Measurements from ENCODE around the gene YWHAH. TPM values are rescaled to one million over a fixed set of nuclear protein-coding genes. Genes with fewer than 3 reads are reported as not detected.

The YWHAH gene
- total RNA-seq, 1 donor from 2014 or later = 154 TPM

GRCh38 chr22:31938296-31938695, 6.0 kb upstream of the YWHAH start:
- TF ChIP-seq, protein P1, sequence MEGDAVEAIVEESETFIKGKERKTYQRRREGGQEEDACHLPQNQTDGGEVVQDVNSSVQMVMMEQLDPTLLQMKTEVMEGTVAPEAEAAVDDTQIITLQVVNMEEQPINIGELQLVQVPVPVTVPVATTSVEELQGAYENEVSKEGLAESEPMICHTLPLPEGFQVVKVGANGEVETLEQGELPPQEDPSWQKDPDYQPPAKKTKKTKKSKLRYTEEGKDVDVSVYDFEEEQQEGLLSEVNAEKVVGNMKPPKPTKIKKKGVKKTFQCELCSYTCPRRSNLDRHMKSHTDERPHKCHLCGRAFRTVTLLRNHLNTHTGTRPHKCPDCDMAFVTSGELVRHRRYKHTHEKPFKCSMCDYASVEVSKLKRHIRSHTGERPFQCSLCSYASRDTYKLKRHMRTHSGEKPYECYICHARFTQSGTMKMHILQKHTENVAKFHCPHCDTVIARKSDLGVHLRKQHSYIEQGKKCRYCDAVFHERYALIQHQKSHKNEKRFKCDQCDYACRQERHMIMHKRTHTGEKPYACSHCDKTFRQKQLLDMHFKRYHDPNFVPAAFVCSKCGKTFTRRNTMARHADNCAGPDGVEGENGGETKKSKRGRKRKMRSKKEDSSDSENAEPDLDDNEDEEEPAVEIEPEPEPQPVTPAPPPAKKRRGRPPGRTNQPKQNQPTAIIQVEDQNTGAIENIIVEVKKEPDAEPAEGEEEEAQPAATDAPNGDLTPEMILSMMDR (IDR thresholded peaks at IDR 0.05) = no peak
- H3K36me3 ChIP-seq = no peaks in the 10 kb centered on the region
- no peak overlapping the region for H3K4me3 ChIP-seq
- H3K27me3 ChIP-seq = no peaks in the 10 kb centered on the region
- intact Hi-C loops (cut with DNase I) = no loop called here
- DNase-seq = no peak
- ATAC-seq = no peak
- no peaks in the 10 kb centered on the region for H3K9me3 ChIP-seq
- peaks cover 3% of the 10 kb centered on the region for H3K4me1 ChIP-seq
- no peak overlapping the region for H3K27ac ChIP-seq

- H3K36me3 ChIP-seq = no peaks in the 10 kb centered on the region
- ATAC-seq = no peak
- TF ChIP-seq, protein P1 (IDR thresholded peaks at IDR 0.05) = no peak
- intact Hi-C loops (cut with DNase I) = no loop called here
- no peak overlapping the region for H3K4me3 ChIP-seq
- H3K27ac ChIP-seq = no peak overlapping the region
- no peaks in the 10 kb centered on the region for H3K9me3 ChIP-seq
- no peaks in the 10 kb centered on the region for H3K27me3 ChIP-seq
- peak; percentile 26 for DNase-seq
- peaks cover 8% of the 10 kb centered on the region for H3K4me1 ChIP-seq
Measured at GRCh38 chr22:31940506-31940905, 3.8 kb upstream of the YWHAH start.

- ATAC-seq = no peak
- no peak overlapping the region for H3K4me3 ChIP-seq
- H3K36me3 ChIP-seq = no peaks in the 10 kb centered on the region
- peaks cover 23% of the 10 kb centered on the region for H3K4me1 ChIP-seq
- intact Hi-C loops (cut with DNase I) = no loop called here
- TF ChIP-seq, protein P1 (IDR thresholded peaks at IDR 0.05) = no peak
- H3K9me3 ChIP-seq = no peaks in the 10 kb centered on the region
- peak; percentile 40 for DNase-seq
- H3K27ac ChIP-seq = no peak overlapping the region
- no peaks in the 10 kb centered on the region for H3K27me3 ChIP-seq
Measured at GRCh38 chr22:31942091-31942490, 2.2 kb upstream of the YWHAH start.

DNA sequence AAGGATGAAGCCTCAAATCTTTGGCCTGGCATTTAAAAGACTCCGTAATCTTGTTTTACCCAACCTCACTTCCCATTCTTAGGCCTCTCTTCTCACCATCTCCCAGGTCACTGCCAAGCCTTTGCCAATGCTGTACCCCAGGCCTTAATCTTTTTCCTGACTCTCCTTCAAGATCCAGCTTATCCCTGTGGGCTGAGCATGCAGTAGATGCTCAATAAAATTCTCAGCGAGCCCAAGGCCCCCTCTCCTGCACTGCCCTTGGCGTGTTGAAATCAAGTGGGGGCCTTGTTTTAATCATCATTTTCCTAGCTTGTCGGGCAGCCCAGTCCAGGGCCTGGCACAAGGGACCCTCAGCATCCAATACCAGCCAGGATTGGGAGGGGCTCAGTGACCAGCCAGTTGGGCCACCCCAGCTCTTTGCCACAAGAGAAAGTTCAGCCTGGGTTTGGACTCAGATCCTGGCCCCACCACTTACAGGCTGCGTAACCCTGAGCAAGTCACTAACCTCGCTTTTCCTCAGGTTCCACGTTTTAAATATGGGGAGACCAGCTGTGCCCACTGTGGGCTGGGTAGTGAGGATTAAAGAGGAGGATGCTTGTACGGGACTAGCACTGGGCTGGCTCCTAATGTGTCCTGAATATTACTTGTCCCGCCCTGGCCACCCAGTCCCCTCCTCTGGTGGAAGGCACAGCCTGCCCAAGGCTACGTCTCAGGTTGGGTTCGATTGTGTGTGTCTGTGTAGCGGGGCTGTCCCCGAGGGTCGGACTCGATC, 943 bp upstream of the YWHAH start:
- Histone ChIP-seq H3K27ac (peak overlapping the region; percentile 91), H3K36me3 (peaks cover 8% of the 10 kb centered on the region), H3K27me3 (no peaks in the 10 kb centered on the region), H3K9me3 (no peaks in the 10 kb centered on the region), H3K4me3 (peak overlapping the region; percentile 68), H3K4me1 (peaks cover 35% of the 10 kb centered on the region)
- DNase-seq = no peak
- intact Hi-C loops (cut with DNase I) = no loop called here
- ATAC-seq = no peak
- TF ChIP-seq, protein P1 (IDR thresholded peaks at IDR 0.05) = no peak

DNA sequence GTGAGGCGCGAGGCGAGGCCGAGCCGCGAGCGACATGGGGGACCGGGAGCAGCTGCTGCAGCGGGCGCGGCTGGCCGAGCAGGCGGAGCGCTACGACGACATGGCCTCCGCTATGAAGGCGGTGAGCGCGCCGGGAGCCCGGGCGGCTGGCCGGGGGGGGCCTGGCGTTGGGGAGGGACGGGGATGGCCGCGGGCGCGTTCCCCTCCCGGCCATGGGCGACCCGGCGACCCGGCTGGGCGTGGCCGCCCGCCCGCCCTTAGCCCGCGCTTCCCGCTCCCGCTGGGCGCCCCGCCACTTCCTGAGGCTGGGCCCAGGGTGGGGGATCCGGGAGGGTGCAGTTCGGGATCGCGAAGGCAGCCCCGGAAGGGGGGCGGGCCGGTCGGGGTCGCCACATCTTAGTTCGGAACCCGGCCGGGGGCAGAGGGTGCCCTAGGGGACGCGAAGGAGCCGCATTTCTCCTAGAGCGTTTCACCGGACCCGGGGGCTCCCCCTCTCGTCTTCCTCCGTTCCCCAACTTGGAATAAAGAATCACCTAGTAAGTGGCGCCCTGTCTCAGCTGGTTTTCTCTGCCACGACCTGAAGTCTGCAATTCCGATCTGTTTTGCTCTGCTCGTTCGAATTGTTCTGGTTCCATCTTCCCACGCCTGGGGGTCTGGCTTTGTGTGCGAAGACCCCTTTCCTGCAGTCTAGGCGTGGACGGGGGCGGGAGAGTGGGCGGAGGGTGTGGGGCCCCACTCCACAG, 536 bp downstream of the YWHAH start:
- Histone ChIP-seq H3K36me3 (peaks cover 13% of the 10 kb centered on the region), H3K27me3 (no peaks in the 10 kb centered on the region), H3K4me1 (peaks cover 36% of the 10 kb centered on the region), H3K4me3 (peak overlapping the region; percentile 93), H3K27ac (peak overlapping the region; percentile 94), H3K9me3 (no peaks in the 10 kb centered on the region)
- TF ChIP-seq, protein P1 (IDR thresholded peaks at IDR 0.05) = peak; percentile 10
- intact Hi-C loops (cut with DNase I) = no loop called here
- DNase-seq = peak; percentile 83
- ATAC-seq = peak; percentile 44

All from upper lobe of right lung (tissue), 1 donor.